ENCODE data around the gene CT47B1. TPM values are rescaled to one million over a fixed set of nuclear protein-coding genes. Genes with fewer than 3 reads are reported as not detected.
"Not testable (repeated sequence)": the region's sequence is repeated elsewhere in the genome, so short reads cannot be mapped to it uniquely, and the experiment has no call there.

Gene CT47B1
- not detected for total RNA-seq

- H3K27me3 Mint-ChIP-seq; H3K27ac Mint-ChIP-seq; H3K9me3 Mint-ChIP-seq; POLR2A ChIA-PET; H3K4me1 Mint-ChIP-seq; DNase-seq; H3K4me3 Mint-ChIP-seq; CTCF ChIA-PET; H3K36me3 Mint-ChIP-seq (ENCODE audit: low read depth): not testable (repeated sequence)
Measured at GRCh38 chrX:120875766-120876165, at the start of gene CT47B1. Gene CT47B1 (minus strand): TSS chrX:120875866. CDS start chrX:120875670, 196 bp downstream.

- Mint-ChIP-seq H3K4me3 (no peak overlapping the region), H3K27me3 (no peaks in the 10 kb centered on the region), H3K27ac (no peak overlapping the region), H3K36me3 (ENCODE audit: low read depth) (no peaks in the 10 kb centered on the region), H3K9me3 (no peaks in the 10 kb centered on the region), H3K4me1 (no peaks in the 10 kb centered on the region)
- ChIA-PET CTCF (no interaction called here), POLR2A (no interaction called here)
- no peak for DNase-seq
Measured at GRCh38 chrX:120874678-120875557, 748 bp downstream of the CT47B1 start.

GRCh38 chrX:120857240-120857639 is 18.4 kb downstream of the CT47B1 start:
- ChIA-PET CTCF (interaction anchor here (1.3 kb wide), 1 partner anchor 67 kb away, joined by 6 read pairs; no protein-coding TSS in a partner anchor), POLR2A (no interaction called here)
- Mint-ChIP-seq H3K4me1 (peaks cover 5% of the 10 kb centered on the region), H3K27ac (no peak overlapping the region), H3K4me3 (no peak overlapping the region), H3K36me3 (ENCODE audit: low read depth) (no peaks in the 10 kb centered on the region), H3K27me3 (no peaks in the 10 kb centered on the region), H3K9me3 (no peaks in the 10 kb centered on the region)
- no peak for DNase-seq

GRCh38 chrX:120840827-120841226 is 34.8 kb downstream of the CT47B1 start:
- Mint-ChIP-seq H3K4me3 (no peak overlapping the region), H3K36me3 (ENCODE audit: low read depth) (no peaks in the 10 kb centered on the region), H3K4me1 (no peaks in the 10 kb centered on the region), H3K27me3 (no peaks in the 10 kb centered on the region), H3K9me3 (no peaks in the 10 kb centered on the region), H3K27ac (no peak overlapping the region)
- DNase-seq: no peak
- ChIA-PET CTCF (no interaction called here), POLR2A (no interaction called here)

GRCh38 chrX:120839491-120839890 is 36.2 kb downstream of the CT47B1 start:
- H3K9me3 Mint-ChIP-seq: no peaks in the 10 kb centered on the region
- CTCF ChIA-PET: no interaction called here
- H3K4me3 Mint-ChIP-seq: no peak overlapping the region
- POLR2A ChIA-PET: no interaction called here
- H3K36me3 Mint-ChIP-seq (ENCODE audit: low read depth): no peaks in the 10 kb centered on the region
- DNase-seq: no peak
- H3K27ac Mint-ChIP-seq: no peak overlapping the region
- no peaks in the 10 kb centered on the region for H3K27me3 Mint-ChIP-seq
- H3K4me1 Mint-ChIP-seq: no peaks in the 10 kb centered on the region

- H3K9me3 Mint-ChIP-seq; H3K27ac Mint-ChIP-seq; H3K27me3 Mint-ChIP-seq; H3K4me1 Mint-ChIP-seq; H3K36me3 Mint-ChIP-seq (ENCODE audit: low read depth); CTCF ChIA-PET; H3K4me3 Mint-ChIP-seq; POLR2A ChIA-PET; DNase-seq: not testable (repeated sequence)
Measured at GRCh38 chrX:120827213-120827612, 48.5 kb downstream of the CT47B1 start.

- Mint-ChIP-seq H3K27ac (no peak overlapping the region), H3K36me3 (ENCODE audit: low read depth) (no peaks in the 10 kb centered on the region), H3K9me3 (no peaks in the 10 kb centered on the region), H3K4me3 (no peak overlapping the region), H3K4me1 (no peaks in the 10 kb centered on the region), H3K27me3 (no peaks in the 10 kb centered on the region)
- no peak for DNase-seq
- ChIA-PET CTCF (no interaction called here), POLR2A (no interaction called here)
Measured at GRCh38 chrX:120825146-120825545, 50.5 kb downstream of the CT47B1 start.

GRCh38 chrX:120824021-120824420 is 51.6 kb downstream of the CT47B1 start:
- Mint-ChIP-seq H3K4me1 (no peaks in the 10 kb centered on the region), H3K27ac (no peak overlapping the region), H3K36me3 (ENCODE audit: low read depth) (no peaks in the 10 kb centered on the region), H3K9me3 (no peaks in the 10 kb centered on the region), H3K27me3 (no peaks in the 10 kb centered on the region), H3K4me3 (no peak overlapping the region)
- ChIA-PET POLR2A (no interaction called here), CTCF (interaction anchor here (1.2 kb wide), 1 partner anchor 34 kb away, joined by 3 read pairs; no protein-coding TSS in a partner anchor)
- no peak for DNase-seq

- Mint-ChIP-seq H3K9me3 (no peaks in the 10 kb centered on the region), H3K4me1 (no peaks in the 10 kb centered on the region), H3K36me3 (ENCODE audit: low read depth) (no peaks in the 10 kb centered on the region), H3K27me3 (no peaks in the 10 kb centered on the region), H3K4me3 (no peak overlapping the region), H3K27ac (no peak overlapping the region)
- CTCF ChIA-PET: interaction anchor here (1.2 kb wide), 1 partner anchor 34 kb away, joined by 3 read pairs; no protein-coding TSS in a partner anchor
- POLR2A ChIA-PET: no interaction called here
- DNase-seq: no peak
Measured at GRCh38 chrX:120823556-120823955, 52.1 kb downstream of the CT47B1 start.

Other genes starting within 250 kb of the CT47B1 start
- gene C1GALT1C1, start 245.8 kb downstream of the CT47B1 start, total RNA-seq: 10 to 100 TPM; 34.9 to 35.5 TPM
- not detected for gene CT47A11, start 61.3 kb upstream of the CT47B1 start, total RNA-seq
- not detected for gene CT47A10, start 66.2 kb upstream of the CT47B1 start, total RNA-seq
- not detected for gene CT47A9, start 71.0 kb upstream of the CT47B1 start, total RNA-seq
- gene CT47A8, start 75.9 kb upstream of the CT47B1 start, total RNA-seq: not detected
- not detected for gene CT47A7, start 80.7 kb upstream of the CT47B1 start, total RNA-seq
- not detected for gene CT47A6, start 85.6 kb upstream of the CT47B1 start, total RNA-seq
- not detected for gene CT47A5, start 90.5 kb upstream of the CT47B1 start, total RNA-seq
- gene CT47A4, start 95.3 kb upstream of the CT47B1 start, total RNA-seq: not detected
- not detected for gene CT47A3, start 100.2 kb upstream of the CT47B1 start, total RNA-seq
- not detected for gene CT47A2, start 105.1 kb upstream of the CT47B1 start, total RNA-seq
- not detected for gene CT47A1, start 109.9 kb upstream of the CT47B1 start, total RNA-seq
- gene GLUD2, start 171.7 kb upstream of the CT47B1 start, total RNA-seq: under 1 TPM; 0.60 to 0.63 TPM